Measurements from ENCODE around the gene SLC37A1.

DNA sequence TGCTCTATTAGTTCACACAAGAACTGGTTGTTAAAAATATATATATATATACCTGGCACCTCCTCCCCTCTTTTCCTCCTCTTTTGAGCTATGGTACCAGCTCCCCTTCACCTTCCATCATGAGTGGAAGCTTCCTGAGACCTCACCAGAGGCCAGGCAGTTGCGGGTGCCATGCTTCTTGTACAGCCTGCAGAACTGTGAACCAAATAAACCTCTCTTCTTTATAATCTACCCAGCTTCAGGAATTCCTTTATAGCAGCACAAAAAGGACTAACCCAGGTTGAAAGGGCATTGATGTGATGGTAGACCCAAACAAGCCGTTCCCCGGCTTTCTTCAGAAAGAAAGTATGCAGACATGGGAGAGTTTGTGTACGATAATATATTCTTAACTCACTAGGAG lies 32.5 kb upstream of the SLC37A1 start:
- TF ChIP-seq POLR2A (IDR thresholded peaks at IDR 0.05; ENCODE audit: low read length) (no peak), GATA1 (IDR thresholded peaks at IDR 0.05; ENCODE audit: low read depth, low read length) (no peak)

Measured in erythroblast (primary cell).